Activated gamma-delta T cell (primary cell): ENCODE results near the gene TOR1AIP1.
A peak's percentile ranks its signal among the peaks of the same experiment; 100 is the strongest.
"Not testable (repeated sequence)": the region's sequence is repeated elsewhere in the genome, so short reads cannot be mapped to it uniquely, and the experiment has no call there.

ENCODE experiments used
- DNase-seq: peaks from one replicate; lab custom pipeline; 2025; lab: John Stamatoyannopoulos, UW

TOR1AIP1 gene

GRCh38 chr1:179937668-179938254, 55.7 kb downstream of the TOR1AIP1 start:
- DNase-seq = no peak

- no peak for DNase-seq
Measured at GRCh38 chr1:179938752-179939151, 56.7 kb downstream of the TOR1AIP1 start.

- DNase-seq = no peak
Measured at GRCh38 chr1:179939941-179940340, 57.9 kb downstream of the TOR1AIP1 start.

- no peak for DNase-seq
Measured at GRCh38 chr1:179941454-179941853, 59.4 kb downstream of the TOR1AIP1 start.

- DNase-seq = no peak
Measured at GRCh38 chr1:179950651-179951050, 68.6 kb downstream of the TOR1AIP1 start.

GRCh38 chr1:179951383-179952144, 69.5 kb downstream of the TOR1AIP1 start:
- no peak for DNase-seq

- DNase-seq = no peak
Measured at GRCh38 chr1:179952186-179952585, 70.1 kb downstream of the TOR1AIP1 start.

GRCh38 chr1:179953974-179954492, 71.9 kb downstream of the TOR1AIP1 start:
- DNase-seq = no peak

- peak; percentile 85 for DNase-seq
Measured at GRCh38 chr1:179954493-179955286, 72.6 kb downstream of the TOR1AIP1 start, which contains the start of gene CEP350. Gene CEP350 (plus strand): TSS chr1:179954810. CDS start chr1:179986182, 31,372 bp downstream.

GRCh38 chr1:179955287-179955680, 73.2 kb downstream of the TOR1AIP1 start:
- DNase-seq = no peak

- DNase-seq = no peak
Measured at GRCh38 chr1:179955731-179956130, 73.6 kb downstream of the TOR1AIP1 start.

- DNase-seq = no peak
Measured at GRCh38 chr1:179958359-179958758, 76.3 kb downstream of the TOR1AIP1 start.

- not testable (repeated sequence) for DNase-seq
Measured at GRCh38 chr1:179962168-179962567, 80.1 kb downstream of the TOR1AIP1 start.

- no peak for DNase-seq
Measured at GRCh38 chr1:179966551-179966950, 84.5 kb downstream of the TOR1AIP1 start.

GRCh38 chr1:179968284-179968993, 86.4 kb downstream of the TOR1AIP1 start:
- DNase-seq = no peak

- no peak for DNase-seq
Measured at GRCh38 chr1:179968994-179969919, 87.2 kb downstream of the TOR1AIP1 start.
